IPS DF 4.7 (cell line): Measurements from ENCODE around the gene MTERF4.

Source experiments
- DNase-seq: peaks from one replicate; pipeline ENCODE4 v3.0.0-alpha.2; 2013; ENCODE audit warnings: low spot score; ENCODE audit errors: extremely low read depth

Gene MTERF4

GRCh38 chr2:241133436-241133820, 31.3 kb upstream of the MTERF4 start:
- no peak for DNase-seq

GRCh38 chr2:241132538-241133435, 30.7 kb upstream of the MTERF4 start:
- no peak for DNase-seq

DNA sequence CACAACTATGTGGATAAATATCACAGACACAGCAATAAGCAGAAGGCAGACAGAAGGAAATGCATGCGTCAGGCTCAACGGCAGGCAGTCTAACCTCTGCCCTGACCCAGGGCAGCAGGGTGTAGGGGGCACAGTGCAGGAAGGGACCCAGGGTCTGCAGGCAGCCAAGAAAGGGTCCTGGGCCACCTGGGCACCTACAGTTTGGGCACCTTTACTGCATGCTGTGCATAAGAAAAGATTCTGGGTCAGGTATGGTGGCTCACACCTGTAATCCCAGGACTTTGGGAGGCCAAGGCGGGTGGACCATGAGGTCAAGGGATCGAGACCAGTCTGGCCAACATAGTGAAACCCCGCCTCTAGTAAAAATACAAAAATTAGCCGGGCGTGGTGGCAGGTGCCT, 29.4 kb upstream of the MTERF4 start:
- no peak for DNase-seq

DNA sequence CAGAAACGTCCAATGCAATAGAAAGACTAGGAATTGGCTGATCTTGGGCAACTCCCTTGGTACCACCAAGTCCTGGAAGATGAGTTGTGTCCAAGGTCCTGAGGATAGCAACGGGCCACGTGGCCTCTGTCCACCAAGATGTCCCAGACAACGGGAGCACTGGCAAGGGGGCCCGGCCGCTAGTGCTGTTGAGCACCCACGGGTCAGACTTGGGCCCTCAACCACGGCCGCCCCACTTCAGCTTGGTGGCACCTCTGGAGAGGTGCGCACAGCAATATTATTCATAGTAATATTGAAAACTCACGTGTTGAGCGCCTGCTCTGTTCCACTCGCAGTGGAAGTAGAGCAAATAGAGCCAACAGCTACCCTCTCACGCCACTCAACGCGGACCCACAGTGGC, 28.2 kb upstream of the MTERF4 start:
- DNase-seq, result no peak

GRCh38 chr2:241129086-241129871, 27.2 kb upstream of the MTERF4 start:
- DNase-seq, result no peak

DNA sequence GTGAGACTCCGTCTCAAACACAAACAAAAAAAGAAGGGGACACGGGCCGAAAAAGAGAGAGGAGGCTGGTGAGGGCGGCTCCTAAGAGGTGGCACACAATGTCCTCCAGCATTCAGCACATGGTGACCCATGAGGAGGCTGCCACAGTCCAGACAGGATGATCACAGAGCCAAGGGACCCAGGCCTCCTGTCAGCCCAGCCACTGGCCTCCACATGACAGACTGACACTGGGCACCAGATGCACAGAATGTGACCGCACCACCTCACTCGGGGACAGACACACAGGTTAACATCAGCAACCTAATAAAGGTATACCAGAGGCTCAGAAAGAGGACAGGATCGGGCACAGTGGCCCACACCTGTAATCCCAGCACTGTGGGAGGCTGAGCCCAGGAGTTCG, 26.2 kb upstream of the MTERF4 start:
- no peak for DNase-seq

DNA sequence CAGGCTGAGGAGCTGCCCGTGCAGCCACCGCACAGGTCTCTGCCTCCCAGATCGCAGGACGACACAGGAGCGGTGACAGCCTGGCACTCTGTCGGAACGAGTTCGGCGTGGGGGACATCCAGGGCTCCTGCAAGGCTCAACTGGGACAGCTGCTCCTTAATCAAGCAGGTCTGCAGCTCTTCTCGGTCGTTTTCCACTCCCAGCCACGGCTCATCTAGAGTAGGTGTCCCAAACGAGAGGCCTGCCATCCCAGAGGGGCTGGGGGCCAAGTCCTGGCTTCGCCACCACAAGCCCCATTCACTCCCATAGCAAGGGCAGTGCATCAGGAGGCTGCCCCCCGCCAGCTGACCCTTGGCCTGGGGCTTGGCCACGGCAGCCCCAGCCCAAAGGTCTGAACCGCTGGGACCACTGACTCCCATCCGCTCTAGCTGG, 24.7 kb upstream of the MTERF4 start:
- no peak for DNase-seq

GRCh38 chr2:241126201-241126611, 24.1 kb upstream of the MTERF4 start:
- DNase-seq, result no peak

DNA sequence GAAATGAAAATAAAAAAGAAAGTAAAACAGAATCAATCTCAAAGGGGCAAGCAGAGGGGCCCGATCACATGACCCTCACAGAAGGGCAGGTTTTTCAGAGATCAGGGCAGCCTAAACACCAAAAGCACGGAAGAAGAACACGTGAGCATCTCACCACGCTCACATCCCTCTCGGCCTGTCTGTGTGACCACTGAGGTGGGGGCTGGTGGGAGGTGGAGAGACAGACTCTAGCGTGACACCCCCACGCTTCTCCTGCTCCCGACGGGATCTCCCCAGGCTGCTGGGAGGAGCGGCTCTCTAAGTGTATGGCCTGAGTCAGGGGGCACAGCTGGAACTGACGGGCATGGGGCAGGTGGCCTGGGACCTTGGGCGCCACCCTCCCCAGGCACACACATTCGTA, 23.5 kb upstream of the MTERF4 start:
- DNase-seq, result no peak

DNA sequence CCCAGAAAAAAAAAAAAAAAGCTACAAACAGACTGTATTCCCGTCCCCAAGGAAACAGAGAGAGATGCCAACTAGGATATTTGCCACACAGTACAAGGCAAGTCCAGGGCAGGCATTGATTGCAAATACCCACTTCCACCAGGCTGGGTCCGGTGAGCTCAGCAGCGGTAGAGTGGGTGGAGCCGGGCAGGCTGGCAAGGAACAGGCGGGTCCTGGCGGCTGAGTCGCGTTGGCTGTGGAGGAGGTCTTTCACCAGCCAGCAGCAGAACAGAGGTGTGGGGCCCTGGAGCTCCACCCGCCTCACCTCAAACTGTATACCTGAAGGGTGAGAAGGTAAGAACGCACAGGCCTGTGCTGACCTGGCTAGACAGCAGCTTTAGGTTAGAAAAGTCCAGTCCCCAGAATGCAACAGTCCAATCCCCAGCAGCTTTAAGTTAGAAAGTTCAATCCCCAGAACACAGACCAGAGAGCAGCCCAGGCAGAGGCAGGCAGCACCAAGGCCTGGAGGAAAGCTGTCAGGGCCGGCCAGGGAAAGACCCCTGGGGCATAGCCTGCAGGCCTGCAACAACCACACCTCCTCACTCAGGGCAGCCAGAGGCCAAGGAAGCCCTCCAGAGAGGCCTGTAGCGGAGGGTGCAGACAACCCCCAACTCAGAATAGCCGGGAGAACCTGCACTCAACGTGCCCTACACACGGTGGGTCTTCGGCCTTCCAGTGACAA, 21.9 kb upstream of the MTERF4 start:
- no peak for DNase-seq

- no peak for DNase-seq
Observed at GRCh38 chr2:241122376-241123002, 20.4 kb upstream of the MTERF4 start.

- DNase-seq, result no peak
Observed at GRCh38 chr2:241121008-241121407, 18.9 kb upstream of the MTERF4 start.

DNA sequence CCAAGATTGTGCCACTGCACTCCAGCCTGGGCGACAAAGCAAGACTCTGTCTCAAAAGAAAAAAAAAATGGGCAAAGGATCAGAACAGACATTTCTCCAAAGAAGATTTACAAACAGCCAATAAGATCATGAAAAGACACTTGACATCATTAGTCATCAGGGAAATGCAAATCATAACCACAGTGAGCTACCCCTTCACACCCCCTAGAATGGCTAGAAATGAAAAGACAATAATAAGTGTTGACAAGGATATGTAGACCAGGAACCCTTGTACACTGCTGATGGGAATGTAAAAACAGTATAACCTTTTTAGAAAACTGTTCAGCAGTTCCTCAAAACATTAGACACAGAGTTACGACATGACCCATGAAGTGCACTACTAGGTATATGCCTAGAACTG, 18.4 kb upstream of the MTERF4 start:
- DNase-seq, result no peak

DNA sequence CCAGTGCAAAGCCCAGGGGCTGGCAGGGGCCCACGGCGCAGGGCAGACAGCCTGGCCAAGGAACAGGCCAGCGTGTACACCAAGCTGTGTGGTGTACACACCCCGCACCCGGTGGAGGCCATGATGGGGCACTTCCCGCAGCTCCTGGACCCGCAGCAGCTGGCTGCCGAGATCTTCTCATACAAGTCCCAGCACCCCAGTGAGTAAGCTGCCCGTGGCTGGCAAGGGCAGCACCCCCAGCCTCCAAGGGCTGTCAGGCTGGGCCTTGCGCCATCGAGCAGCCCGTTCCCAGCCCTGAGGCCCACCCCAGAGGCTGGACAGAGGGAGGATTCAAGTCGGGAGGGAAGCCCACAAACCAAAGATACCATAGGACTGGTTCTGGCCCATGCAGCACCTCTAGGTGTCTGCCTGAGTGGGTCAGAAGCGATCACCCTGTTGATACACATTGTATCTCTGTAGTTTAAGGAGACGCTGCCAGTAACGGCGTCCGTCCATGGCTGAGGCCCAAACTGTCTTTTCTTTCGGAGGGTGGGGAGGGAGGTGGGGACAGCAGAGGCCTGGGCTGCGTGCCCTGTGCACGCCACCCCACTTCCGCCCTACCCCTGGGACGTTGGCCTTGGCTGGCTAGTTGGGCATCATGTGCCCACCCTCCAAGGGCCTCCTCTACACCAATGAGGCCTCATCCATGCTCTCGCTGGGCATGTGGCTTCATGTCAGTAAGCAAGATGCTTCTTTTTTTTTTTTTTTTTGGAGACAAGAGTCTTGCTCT, 16.8 kb upstream of the MTERF4 start:
- no peak for DNase-seq

DNA sequence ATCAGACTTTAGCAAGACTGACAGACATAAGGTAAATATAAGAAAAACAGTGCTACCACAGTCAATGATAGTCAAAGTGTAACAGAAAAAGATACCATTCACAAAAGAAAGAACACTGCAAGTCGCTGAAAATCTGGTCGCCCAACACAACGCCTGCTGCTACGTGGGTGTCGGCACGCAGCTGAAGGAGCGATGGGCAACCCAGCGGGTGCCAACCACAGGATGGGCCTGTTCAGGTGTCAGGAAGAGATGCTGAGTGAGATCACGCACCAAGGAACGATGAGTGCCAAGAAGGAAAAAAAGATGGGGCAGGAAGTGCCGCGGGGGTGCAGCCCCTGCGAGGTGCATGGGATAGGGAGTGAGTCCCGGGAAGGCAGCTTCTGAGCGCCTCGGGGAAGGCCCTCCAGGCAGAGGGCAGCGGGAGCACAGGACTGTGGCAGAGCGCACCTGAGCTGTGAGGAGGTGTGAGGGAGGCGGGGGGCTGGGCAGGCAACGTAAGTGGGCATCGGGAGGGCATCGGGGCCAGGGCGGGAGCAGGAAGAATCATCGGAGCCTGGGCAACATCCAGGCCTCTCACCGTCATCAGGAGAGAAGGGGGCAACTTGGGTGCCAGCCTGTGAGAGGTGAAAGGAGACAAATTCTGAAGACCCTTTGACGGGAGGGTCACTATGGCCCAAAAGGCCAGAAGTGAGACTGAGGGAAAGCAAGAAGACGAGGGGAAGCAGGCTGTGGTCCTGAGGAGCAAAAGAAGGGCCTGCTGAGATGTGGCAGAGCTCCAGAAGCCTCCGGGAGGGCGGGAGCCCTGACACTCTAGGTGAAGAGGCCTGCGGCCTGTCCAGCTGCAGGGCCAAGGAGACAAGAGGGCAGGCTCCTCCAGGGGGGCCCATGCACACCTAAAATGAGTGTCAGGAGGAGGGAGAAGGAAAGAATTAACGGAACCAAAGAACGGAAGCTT, 14.8 kb upstream of the MTERF4 start:
- no peak for DNase-seq

GRCh38 chr2:241115361-241115760, 13.3 kb upstream of the MTERF4 start:
- DNase-seq, result no peak

DNA sequence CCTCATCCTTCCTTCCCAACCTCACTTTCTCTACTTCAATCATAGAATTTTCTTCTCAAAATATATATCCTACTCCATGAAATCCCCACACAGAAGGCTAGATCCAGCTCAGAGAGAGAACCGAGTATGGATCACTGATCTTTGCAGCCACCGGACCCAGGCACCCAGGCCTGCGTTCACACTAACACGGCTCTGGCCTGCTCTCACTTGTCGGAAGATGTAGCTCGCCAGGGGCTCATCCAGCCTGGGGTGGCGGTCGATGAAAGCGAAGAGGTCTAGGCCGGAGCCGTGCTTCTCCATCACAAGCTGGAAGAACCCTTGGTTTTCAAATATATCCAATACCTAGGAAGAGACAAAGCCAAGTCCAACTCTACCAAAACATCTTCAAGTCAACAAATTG, 12.7 kb upstream of the MTERF4 start:
- no peak for DNase-seq

GRCh38 chr2:241112592-241112991, 10.5 kb upstream of the MTERF4 start:
- no peak for DNase-seq

GRCh38 chr2:241112046-241112445, 10.0 kb upstream of the MTERF4 start:
- no peak for DNase-seq

DNA sequence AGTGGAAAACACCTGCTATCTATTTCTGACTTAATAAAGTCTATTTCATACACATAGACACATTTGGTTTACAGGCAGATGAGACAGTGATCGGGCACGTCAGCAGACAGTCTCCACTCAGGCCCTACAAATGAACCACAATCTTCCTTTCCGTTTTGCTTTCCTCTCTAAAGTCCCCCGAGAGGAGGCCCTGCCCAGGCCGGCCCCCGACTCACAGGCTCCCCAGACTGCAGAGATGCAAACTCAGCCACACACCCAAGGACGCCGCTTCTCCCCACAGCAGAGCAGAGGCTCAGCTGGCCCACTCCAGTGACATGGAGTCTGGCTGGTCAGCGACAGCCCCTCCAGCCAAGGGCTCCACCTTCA, 9.3 kb upstream of the MTERF4 start:
- DNase-seq, result no peak
